PC-3 (cell line): ENCODE data around the gene HPCAL4.

ENCODE experiments used
- EZH2 ChIP-seq: fragments of 300-600 bp; sonication (generic); IDR thresholded peaks from one replicate; pipeline ENCODE4 v1.6.1; 2017; ENCODE audit warnings: antibody characterized with exemption, mild to moderate bottlenecking, low read length; ENCODE audit not compliant: unreplicated experiment
- TF ChIP-seq, protein P1 (sequence below): fragments of 300-600 bp; sonication (generic); conservative IDR thresholded peaks from 2 replicates; pipeline ENCODE4 v1.5.1; 2017; ENCODE audit warnings: antibody characterized with exemption, low read depth, mild to moderate bottlenecking, low read length

DNA sequence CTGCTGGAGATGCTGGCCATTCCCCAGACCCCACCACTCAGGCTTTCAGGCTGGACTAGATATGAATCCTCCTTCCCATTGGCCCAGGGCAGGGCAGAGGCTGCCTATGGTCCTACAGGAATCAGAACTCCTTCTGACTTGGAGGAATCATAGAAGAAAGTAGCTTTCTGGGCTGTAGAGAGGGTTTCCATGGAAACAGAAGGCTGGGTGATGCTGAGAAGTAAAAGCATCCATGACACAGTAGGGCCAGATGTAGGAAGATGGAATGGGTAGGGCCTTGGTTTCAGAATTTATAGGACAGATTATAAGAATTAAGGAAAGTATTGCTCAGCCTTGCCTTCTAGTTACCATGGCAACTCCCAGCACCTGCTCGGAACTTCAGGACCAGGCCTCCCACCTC lies 28.4 kb downstream of the HPCAL4 start:
- TF ChIP-seq, protein P1, sequence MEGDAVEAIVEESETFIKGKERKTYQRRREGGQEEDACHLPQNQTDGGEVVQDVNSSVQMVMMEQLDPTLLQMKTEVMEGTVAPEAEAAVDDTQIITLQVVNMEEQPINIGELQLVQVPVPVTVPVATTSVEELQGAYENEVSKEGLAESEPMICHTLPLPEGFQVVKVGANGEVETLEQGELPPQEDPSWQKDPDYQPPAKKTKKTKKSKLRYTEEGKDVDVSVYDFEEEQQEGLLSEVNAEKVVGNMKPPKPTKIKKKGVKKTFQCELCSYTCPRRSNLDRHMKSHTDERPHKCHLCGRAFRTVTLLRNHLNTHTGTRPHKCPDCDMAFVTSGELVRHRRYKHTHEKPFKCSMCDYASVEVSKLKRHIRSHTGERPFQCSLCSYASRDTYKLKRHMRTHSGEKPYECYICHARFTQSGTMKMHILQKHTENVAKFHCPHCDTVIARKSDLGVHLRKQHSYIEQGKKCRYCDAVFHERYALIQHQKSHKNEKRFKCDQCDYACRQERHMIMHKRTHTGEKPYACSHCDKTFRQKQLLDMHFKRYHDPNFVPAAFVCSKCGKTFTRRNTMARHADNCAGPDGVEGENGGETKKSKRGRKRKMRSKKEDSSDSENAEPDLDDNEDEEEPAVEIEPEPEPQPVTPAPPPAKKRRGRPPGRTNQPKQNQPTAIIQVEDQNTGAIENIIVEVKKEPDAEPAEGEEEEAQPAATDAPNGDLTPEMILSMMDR, result no peak
- no peak for TF ChIP-seq EZH2
